Lower leg skin (tissue), 4 donors: ENCODE measurements around the gene SPAG5. TPM values are rescaled to one million over a fixed set of nuclear protein-coding genes. Genes with fewer than 3 reads are reported as not detected.
A peak's percentile ranks its signal among the peaks of the same experiment; 100 is the strongest.
"Not testable (repeated sequence)": the region's sequence is repeated elsewhere in the genome, so short reads cannot be mapped to it uniquely, and the experiment has no call there.

Experiments
- DNase-seq, 2 donors: peaks; one replicate each; pipeline ENCODE4 v3.0.0-alpha.2; 2019; ENCODE audit warnings: low spot score in 2 of 2
- H3K4me3 ChIP-seq: fragments of 200-600 bp; sonication (generic); 2 replicates; pipeline ENCODE4 v1.5.1; 2017; ENCODE audit warnings: mild to moderate bottlenecking, low read depth; ENCODE audit not compliant: poor library complexity, severe bottlenecking
- POLR2A ChIP-seq, 2 donors: fragments of 450-650 bp; IDR thresholded peaks; one replicate each; pipeline ENCODE4 v1.6.1; 2016 to 2017; ENCODE audit warnings: antibody characterized with exemption in 2 of 2, mild to moderate bottlenecking in 1 of 2, moderate library complexity in 1 of 2
- WGBS, 2 donors: methylation state at CpG; one replicate each; pipeline ENCODE4 v1.1.5; 2018; 5-methylcytosine and 5-hydroxymethylcytosine counted together
- intact Hi-C: fragments of 100-400 bp; cut with DNase I; formaldehyde crosslinking; loops from one replicate; pipeline ENCODE4 v1.15.0; 2023; ENCODE audit warnings: low total_unique reads
- total RNA-seq, 4 donors: library from RNA; depleted of rRNA; stranded (reverse); fragments of >200 nt; gene quantifications; one replicate each; pipeline ENCODE4 v1.1.0, GENCODE V29; 2016
- TF ChIP-seq, protein P1 (sequence below), 3 donors: fragments of 450-650 bp; IDR thresholded peaks; one replicate each; pipeline ENCODE4 v1.5.1; 2016; ENCODE audit warnings: antibody characterized with exemption in 3 of 3, mild to moderate bottlenecking in 3 of 3, moderate library complexity in 2 of 3

The SPAG5 gene
- total RNA-seq, 4 donors from 2014 or later = 4.0 to 12.4 (median 7.7) TPM

DNA sequence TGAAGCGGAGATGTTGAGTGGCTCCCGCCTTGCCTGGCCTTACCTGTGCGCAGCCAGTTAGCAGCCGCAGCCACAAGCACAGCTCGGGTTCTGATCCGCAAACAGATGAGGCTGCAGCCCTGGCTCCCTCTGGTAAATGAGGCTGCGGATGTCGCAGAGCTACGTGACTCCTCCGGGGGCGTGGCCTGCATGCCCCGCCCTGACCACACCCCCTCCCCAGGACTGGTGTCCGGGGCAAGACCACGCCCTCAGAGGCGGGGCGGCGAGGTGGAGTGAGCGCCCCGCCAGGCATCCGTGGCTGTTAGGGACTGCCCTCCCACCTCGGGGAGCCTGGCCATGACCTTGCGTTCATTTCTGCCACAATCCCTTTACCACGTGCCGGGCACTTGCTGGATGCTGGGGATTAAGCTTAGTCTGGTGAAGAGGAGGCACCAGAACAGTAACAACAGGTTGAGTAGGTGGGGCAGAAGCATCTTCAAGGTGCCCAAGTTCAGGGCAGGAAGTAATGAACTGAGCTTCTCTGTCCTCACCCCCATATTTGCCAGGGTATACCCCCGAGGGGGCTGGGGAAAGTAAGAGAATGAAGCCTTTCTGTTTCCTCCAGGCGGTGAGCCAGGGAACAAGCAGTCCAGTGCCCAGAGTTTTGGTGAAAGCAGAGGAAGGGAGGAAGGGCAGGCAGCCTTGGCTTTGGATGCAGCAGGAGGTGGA is 21.9 kb downstream of the SPAG5 start, which contains the start of gene ALDOC:
ALDOC (minus strand) TSS at position 138 of the 708 bp plus-strand sequence. CDS start 1,363 bp downstream, outside the sequence.
- TF ChIP-seq, protein P1, sequence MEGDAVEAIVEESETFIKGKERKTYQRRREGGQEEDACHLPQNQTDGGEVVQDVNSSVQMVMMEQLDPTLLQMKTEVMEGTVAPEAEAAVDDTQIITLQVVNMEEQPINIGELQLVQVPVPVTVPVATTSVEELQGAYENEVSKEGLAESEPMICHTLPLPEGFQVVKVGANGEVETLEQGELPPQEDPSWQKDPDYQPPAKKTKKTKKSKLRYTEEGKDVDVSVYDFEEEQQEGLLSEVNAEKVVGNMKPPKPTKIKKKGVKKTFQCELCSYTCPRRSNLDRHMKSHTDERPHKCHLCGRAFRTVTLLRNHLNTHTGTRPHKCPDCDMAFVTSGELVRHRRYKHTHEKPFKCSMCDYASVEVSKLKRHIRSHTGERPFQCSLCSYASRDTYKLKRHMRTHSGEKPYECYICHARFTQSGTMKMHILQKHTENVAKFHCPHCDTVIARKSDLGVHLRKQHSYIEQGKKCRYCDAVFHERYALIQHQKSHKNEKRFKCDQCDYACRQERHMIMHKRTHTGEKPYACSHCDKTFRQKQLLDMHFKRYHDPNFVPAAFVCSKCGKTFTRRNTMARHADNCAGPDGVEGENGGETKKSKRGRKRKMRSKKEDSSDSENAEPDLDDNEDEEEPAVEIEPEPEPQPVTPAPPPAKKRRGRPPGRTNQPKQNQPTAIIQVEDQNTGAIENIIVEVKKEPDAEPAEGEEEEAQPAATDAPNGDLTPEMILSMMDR (IDR thresholded peaks at IDR 0.05) = no peak
- TF ChIP-seq POLR2A (IDR thresholded peaks at IDR 0.05) = no peak

DNA sequence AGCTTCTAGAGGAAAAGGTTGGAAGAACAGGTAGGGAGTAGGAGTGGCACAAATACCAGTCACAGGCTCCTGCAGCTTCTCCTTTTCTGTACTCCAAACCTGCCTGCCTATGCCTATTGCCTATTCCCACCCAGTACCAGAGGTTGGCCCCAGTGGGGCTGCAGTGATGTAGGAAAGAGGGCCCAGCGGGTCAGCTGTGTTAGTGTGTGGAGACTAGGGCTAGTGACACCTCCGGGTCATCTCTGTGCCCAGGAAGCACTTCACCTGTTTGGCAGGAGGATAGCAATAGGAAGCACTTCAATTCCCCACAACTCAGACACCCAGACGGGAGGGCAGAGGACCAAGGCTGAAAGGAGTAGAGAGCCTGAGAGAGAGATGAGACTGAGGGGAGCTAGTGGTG is 22.8 kb downstream of the SPAG5 start:
- DNase-seq, H3K4me3 ChIP-seq, intact Hi-C loops: not testable (repeated sequence)
- 69 to 78% methylated on average over 3 of the region's 3 CpGs for WGBS, 2 donors

More for the DNA sequence above, 21.9 kb downstream of the SPAG5 start, which contains the start of gene ALDOC:
- H3K4me3 ChIP-seq = no peak within 1 kb of the TSS
- DNase-seq = peak; percentile 95 to 99
- 3 to 14% methylated on average over 17 to 25 of the region's 26 CpGs for WGBS, 2 donors
- intact Hi-C loops = no loop called here

DNA sequence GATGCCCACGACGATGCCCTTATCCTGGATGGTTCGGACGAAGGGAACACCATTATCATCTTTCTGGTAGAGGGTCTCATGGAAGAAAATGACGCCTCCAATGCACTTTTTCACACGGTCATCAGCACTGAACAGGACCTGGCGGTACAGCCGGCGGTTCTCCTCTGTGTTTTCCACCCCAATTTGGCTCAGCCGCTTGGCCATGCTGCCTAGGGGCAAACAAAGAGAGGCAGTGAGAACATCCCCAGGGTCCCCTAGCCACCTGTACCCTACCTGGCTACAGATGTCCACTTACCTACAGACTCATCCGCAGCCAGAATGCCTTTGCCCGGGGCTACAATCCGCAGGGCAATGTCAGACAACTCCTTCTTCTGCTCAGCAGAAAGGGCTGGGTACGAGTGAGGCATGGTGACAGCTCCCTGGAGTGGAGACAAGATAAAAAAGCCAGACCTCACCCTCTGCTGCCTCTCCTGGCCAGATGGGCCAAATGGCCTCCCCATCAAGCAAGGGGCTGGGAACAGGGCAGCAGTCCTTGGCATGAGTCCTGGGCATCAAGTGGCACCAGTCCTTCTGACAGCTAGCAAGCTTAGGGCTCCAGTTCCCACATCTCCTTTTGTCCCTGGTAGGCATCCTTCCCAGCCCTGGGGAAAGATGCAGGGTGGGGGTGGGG is 23.6 kb downstream of the SPAG5 start:
- no peak overlapping the region for H3K4me3 ChIP-seq
- TF ChIP-seq POLR2A (IDR thresholded peaks at IDR 0.05) = no peak
- TF ChIP-seq, protein P1 (IDR thresholded peaks at IDR 0.05) = no peak
- 92% methylated on average over 14 of the region's 14 CpGs for WGBS, 2 donors
- no peak for DNase-seq
- intact Hi-C loops = no loop called here

DNA sequence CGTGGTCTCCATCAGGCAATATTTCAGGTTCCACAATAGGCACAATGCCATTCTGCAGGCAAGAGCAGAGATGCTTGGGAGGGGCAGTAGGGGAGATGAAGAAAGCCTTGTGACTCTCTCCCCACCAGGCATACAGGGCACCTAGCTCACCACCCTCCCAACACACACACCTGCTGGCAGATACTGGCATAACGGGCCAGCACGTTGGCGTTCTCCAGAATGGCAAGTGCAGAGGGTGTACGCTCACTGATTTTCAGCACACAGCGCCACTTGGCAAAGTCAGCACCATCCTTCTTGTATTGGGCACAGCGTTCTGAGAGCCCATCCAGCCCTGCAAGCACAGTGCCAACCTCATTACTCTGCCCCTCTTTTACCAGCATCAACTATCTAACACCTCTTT is 24.3 kb downstream of the SPAG5 start:
- no peak overlapping the region for H3K4me3 ChIP-seq
- WGBS, 2 donors = 86 to 87% methylated on average over 7 of the region's 7 CpGs
- no peak for TF ChIP-seq POLR2A (IDR thresholded peaks at IDR 0.05)
- TF ChIP-seq, protein P1 (IDR thresholded peaks at IDR 0.05) = no peak
- no peak for DNase-seq
- intact Hi-C loops = no loop called here

DNA sequence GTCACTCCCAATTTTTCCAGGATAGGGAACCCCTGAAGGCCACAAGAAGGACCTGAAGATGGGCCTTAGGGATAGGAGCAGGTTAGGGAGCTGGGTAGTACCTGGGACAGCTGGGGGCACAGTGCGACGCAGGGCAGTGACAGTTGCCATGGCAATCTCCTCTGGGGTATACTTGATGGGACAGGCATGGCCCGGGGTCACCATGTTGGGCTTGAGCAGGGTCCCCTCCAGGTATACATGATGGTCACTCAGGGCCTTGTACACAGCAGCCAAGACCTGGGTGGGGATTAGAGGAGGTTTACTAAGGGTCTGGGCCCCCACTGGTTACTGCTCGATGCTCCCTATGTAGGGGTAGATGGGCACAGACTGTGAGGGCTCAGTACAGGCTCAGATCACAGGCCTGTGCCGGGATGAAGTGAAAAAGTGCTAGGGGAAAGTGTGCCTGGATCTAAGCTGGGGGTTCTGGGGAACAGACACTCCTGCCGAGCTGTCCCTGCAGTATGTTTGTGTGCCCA is 24.8 kb downstream of the SPAG5 start:
- WGBS, 2 donors = 94 to 98% methylated on average over 6 of the region's 6 CpGs
- DNase-seq = no peak
- TF ChIP-seq, protein P1 (IDR thresholded peaks at IDR 0.05) = no peak
- intact Hi-C loops = no loop called here
- H3K4me3 ChIP-seq = no peak overlapping the region

DNA sequence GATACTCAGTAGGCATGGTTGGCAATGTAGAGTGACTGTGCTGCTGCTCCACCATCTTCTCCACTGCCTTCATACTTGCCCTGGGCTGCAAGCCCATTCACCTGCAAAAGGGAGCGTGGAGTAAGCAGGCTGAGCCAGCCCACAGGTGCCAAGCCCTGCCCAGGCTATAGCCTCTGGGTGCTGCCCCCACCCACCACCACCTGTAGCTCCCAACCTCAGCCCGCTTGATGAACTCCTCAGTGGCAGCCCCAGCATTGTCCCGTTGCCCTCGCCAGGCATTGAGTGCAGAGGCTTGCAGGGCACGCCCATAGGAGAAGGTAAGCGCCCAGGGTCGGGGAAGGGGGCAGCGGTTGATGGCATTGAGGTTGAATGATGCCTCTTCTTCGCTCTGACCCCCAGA is 25.3 kb downstream of the SPAG5 start:
- DNase-seq = no peak
- TF ChIP-seq POLR2A (IDR thresholded peaks at IDR 0.05) = no peak
- TF ChIP-seq, protein P1 (IDR thresholded peaks at IDR 0.05) = no peak
- intact Hi-C loops = no loop called here
- H3K4me3 ChIP-seq = no peak overlapping the region
- WGBS, 2 donors = 89 to 92% methylated on average over 9 of the region's 9 CpGs
